Occipital lobe (tissue), 2 donors: ENCODE results near the gene VAMP3. TPM values are rescaled to one million over a fixed set of nuclear protein-coding genes. Genes with fewer than 3 reads are reported as not detected.
"Not testable (repeated sequence)": the region's sequence is repeated elsewhere in the genome, so short reads cannot be mapped to it uniquely, and the experiment has no call there.

Experiments used
- DNase-seq: peaks from one replicate; lab custom pipeline; 2025; lab: John Stamatoyannopoulos, UW
- total RNA-seq: library from RNA; depleted of rRNA; stranded (reverse); fragments of >200 nt; gene quantifications from one replicate; pipeline ENCODE4 v1.2.3, GENCODE V29; 2014

Gene VAMP3
- total RNA-seq, 1 donor from 2014 or later: 39.5 TPM

- no peak for DNase-seq
Measured at GRCh38 chr1:7767176-7767575, 3.9 kb upstream of the VAMP3 start.

- DNase-seq: no peak
Measured at GRCh38 chr1:7768583-7768982, 2.5 kb upstream of the VAMP3 start.

GRCh38 chr1:7769673-7770412, 1.3 kb upstream of the VAMP3 start:
- no peak for DNase-seq

GRCh38 chr1:7770669-7770996, 463 bp upstream of the VAMP3 start:
- DNase-seq: no peak

- DNase-seq: no peak
Measured at GRCh38 chr1:7771823-7772299, 765 bp downstream of the VAMP3 start.

DNA sequence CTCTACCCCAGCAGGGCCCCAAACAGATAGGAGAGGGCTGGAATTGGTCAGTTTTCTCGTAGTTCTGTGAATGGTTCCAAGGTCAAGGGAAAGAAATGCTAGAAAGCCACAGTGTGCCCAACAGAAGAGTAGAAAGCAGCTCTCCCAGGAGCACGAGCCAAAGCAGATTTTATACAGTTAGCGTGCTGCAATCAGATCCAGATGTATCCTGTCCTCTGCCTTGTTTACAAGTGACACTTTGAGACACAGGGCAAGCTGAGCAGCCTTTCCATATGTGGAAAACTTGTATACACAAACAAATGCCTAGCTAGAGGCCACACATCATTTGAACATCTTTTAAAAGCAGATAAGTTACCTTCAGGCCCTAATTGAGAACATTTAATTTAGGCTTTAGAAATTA, 6.5 kb downstream of the VAMP3 start:
- no peak for DNase-seq

DNA sequence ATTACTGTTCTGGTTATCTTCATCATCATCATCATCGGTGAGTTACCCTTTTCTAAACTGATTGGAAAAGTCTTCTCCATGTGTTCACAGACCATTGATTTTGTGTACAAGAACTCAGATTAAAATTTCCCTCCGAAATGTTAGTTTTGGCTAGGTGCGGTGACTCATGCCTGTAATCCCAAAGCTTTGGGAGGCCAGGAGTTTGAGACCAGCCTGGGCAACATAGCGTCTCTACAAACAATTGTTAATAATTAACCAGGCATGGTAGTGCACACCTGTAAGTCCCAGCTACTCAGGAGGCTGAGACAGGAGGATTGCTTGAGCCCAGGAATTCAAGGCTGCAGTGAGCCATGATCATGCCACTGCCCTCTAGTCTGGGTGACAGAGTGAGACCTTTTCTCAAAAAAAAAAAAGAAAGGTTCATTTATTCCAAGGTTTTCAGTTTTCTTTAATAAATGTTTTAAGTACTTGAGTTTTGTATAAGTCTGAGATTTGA, 7.1 kb downstream of the VAMP3 start:
- DNase-seq: no peak

GRCh38 chr1:7780976-7781375, 9.9 kb downstream of the VAMP3 start:
- DNase-seq: no peak

- DNase-seq: no peak
Measured at GRCh38 chr1:7781501-7781900, 10.4 kb downstream of the VAMP3 start.

DNA sequence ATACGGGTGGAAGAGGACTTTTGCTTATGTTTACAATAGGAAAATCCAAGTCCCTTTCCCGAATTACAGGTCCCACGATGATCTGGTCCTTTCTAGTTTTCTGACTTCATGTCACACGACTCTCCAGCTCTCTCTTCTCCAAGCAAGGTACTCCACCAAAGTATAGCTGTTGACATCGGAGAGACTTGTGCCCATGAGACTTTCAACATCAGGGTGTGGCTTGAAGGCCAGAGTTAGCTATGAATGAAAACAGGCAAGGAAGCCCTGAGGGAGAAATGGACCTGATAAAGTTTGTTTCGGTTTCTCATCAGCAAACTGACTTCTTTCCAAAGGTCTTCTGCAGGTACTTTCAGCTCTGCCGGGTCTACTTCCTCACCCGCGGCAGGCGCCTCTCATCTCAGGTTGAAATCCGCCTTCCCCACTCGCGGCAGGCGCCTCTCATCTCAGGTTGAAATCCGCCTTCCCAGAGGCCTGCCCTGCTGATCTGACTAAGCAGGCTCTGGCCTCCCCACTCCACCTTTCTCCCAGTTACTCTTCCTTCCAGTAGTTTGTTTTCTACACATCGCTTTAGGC, 10.9 kb downstream of the VAMP3 start:
- no peak for DNase-seq

- peak; percentile 73 for DNase-seq
Measured at GRCh38 chr1:7783178-7783711, 12.1 kb downstream of the VAMP3 start.

GRCh38 chr1:7783826-7784491, 12.9 kb downstream of the VAMP3 start, which contains the start of gene PER3:
Gene PER3, plus strand, starts transcription at chr1:7784291. Its CDS starts 587 bp downstream, at chr1:7784878.
- DNase-seq: peak; percentile 98

GRCh38 chr1:7784492-7785071, 13.5 kb downstream of the VAMP3 start:
- DNase-seq: no peak

- no peak for DNase-seq
Measured at GRCh38 chr1:7785108-7785507, 14.0 kb downstream of the VAMP3 start.

GRCh38 chr1:7786795-7787194, 15.7 kb downstream of the VAMP3 start:
- DNase-seq: no peak

DNA sequence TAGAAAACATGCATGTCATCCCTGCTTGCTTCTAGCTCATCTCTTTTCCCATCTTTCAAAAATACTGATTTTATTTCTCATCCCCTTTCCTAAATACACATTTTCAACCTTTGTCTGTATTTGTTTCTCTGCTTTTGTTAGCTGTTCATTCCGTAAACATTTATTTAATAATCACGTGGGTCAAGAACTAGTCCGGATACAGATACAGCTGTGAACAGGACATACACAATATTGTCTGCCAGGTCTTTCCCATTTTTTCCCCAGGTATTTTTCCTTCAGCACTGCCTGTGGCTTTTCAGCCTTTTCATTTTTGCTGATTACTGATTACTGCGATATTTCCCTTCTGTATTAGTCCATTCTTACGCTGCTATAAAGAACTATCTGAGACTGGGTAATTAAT, 18.7 kb downstream of the VAMP3 start:
- DNase-seq: no peak

DNA sequence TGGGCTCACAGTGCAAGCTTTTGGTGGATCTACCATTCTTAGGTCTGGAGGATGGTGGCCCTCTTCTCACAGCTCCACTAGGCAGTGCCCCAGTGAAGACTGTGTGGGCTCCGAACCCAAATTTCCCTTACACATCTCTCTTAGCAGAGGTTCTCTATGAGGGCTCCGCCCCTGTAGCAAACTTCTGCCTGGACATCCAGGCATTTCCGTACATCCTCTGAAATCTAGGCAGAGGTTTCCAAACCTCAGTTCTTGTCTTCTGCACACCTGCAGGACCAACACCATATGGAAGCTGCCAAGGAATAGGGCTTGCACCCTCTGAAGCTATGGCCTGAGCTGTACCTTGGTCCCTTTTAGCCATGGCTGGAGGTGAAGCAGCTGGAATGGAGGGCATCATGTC, 19.9 kb downstream of the VAMP3 start:
- DNase-seq: not testable (repeated sequence)

GRCh38 chr1:7795406-7795805, 24.3 kb downstream of the VAMP3 start:
- no peak for DNase-seq

- DNase-seq: no peak
Measured at GRCh38 chr1:7805460-7805859, 34.4 kb downstream of the VAMP3 start.

- no peak for DNase-seq
Measured at GRCh38 chr1:7808253-7808844, 37.3 kb downstream of the VAMP3 start.

DNA sequence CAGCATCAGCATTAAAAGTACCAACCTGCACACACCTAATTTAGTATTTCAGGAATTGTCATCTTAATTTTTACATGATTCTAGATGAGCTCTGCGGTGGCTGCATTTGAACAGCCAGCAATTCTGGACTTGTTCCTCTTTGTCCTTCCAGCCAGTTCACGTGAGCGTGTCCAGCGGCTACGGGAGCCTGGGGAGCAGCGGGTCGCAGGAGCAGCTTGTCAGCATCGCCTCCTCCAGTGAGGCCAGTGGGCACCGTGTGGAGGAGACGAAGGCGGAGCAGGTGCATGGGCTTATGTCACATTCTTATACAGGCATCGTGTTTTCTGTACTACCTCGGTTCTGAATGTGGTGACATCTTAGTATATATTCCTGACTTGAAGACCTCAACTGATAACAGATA, 38.6 kb downstream of the VAMP3 start:
- DNase-seq: no peak

GRCh38 chr1:7810395-7810794, 39.3 kb downstream of the VAMP3 start:
- peak; percentile 11 for DNase-seq
